Neural progenitor cell (in vitro differentiated cells): ENCODE measurements around the gene ZSCAN5A.

Experiments used
- EZH2 ChIP-seq: fragments of 200-600 bp; sonication (generic); IDR thresholded peaks from 2 replicates; pipeline ENCODE4 v1.6.1; 2017; ENCODE audit warnings: antibody characterized with exemption, mild to moderate bottlenecking, moderate library complexity
- TF ChIP-seq, protein P1 (sequence below): fragments of 200-600 bp; sonication (generic); IDR thresholded peaks from 2 replicates; pipeline ENCODE4 v1.5.1; 2017; ENCODE audit warnings: antibody characterized with exemption, mild to moderate bottlenecking

DNA sequence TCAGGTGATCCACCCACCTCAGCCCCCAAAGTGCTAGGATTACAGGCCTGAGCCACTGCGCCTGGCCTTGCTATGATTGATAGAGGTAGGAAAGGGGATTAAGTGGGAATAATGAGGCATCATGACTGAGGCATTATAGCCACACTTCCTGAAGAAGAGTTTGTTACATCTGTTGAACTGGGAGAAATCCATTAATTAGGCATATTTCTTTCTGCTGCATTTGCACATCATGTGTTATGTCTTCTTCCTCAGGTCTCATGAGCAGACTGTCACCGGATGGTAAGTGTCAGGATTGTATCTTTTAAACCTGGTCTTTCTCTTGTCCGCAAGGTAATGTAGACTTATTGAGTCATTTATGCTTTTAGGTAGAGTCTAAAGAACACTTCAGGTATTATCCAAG is 29.9 kb downstream of the ZSCAN5A start:
- TF ChIP-seq EZH2: no peak
- TF ChIP-seq, protein P1, sequence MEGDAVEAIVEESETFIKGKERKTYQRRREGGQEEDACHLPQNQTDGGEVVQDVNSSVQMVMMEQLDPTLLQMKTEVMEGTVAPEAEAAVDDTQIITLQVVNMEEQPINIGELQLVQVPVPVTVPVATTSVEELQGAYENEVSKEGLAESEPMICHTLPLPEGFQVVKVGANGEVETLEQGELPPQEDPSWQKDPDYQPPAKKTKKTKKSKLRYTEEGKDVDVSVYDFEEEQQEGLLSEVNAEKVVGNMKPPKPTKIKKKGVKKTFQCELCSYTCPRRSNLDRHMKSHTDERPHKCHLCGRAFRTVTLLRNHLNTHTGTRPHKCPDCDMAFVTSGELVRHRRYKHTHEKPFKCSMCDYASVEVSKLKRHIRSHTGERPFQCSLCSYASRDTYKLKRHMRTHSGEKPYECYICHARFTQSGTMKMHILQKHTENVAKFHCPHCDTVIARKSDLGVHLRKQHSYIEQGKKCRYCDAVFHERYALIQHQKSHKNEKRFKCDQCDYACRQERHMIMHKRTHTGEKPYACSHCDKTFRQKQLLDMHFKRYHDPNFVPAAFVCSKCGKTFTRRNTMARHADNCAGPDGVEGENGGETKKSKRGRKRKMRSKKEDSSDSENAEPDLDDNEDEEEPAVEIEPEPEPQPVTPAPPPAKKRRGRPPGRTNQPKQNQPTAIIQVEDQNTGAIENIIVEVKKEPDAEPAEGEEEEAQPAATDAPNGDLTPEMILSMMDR: no peak
